HCT116 (cell line): ENCODE results near the gene ZNF576. TPM values are rescaled to one million over a fixed set of nuclear protein-coding genes. Genes with fewer than 3 reads are reported as not detected.

Source experiments
- ATAC-seq: fragments of 200-7000 bp; cut with Tn5 transposase; 2 replicates; pipeline ENCODE4 v1.9.1; 2020; ENCODE audit warnings: mild to moderate bottlenecking, moderate library complexity
- BruUV-seq: library from RNA; stranded (reverse); fragments of 400-500 nt; replicated peaks from 2 replicates; lab custom pipeline; 2021; lab: Mats Ljungman, UMichigan
- CTCF ChIA-PET: fragments of 300-600 bp; sonication (Branson Sonifier 250); formaldehyde crosslinking; loops from one replicate; lab custom pipeline; 2021; ENCODE audit warnings: antibody characterized with exemption; lab: Charles Lee
- POLR2A ChIA-PET: fragments of 300-600, 350-600 bp; sonication (Branson Sonifier 250); formaldehyde crosslinking; loops from one replicate; lab custom pipeline; 2021; ENCODE audit warnings: antibody characterized with exemption; lab: Charles Lee
- RAD21 ChIA-PET, 2 experiments: fragments of 300-600 bp; sonication (Branson Sonifier 250); formaldehyde crosslinking; loops; one replicate each; lab custom pipeline; 2023; ENCODE audit warnings: low total read pairs in 2 of 2; ENCODE audit not compliant: uncharacterized antibody in 2 of 2, unreplicated experiment in 2 of 2, low non-redundant PET in 1 of 2; lab: Charles Lee
- DNase-seq: peaks from one replicate; pipeline ENCODE4 v3.0.0-alpha.2; 2010; ENCODE audit warnings: low read depth, low spot score
- H2AFZ ChIP-seq: fragments of 200-600 bp; shearing (Covaris generic), sonication (generic); 2 replicates; pipeline ENCODE4 v1.6.1; 2017; ENCODE audit warnings: low read depth, mixed run types, mixed read lengths, antibody characterized with exemption, low read length; ENCODE audit not compliant: poor library complexity, severe bottlenecking
- H3K27ac ChIP-seq: 2 replicates; pipeline ENCODE4 v1.5.1; 2012; ENCODE audit warnings: low read depth, low read length
- H3K27me3 ChIP-seq: fragments of 200-600 bp; sonication (generic); 2 replicates; pipeline ENCODE4 v1.6.1; 2016; ENCODE audit warnings: mixed run types, low read length, mixed read lengths; ENCODE audit not compliant: insufficient read depth
- H3K36me3 ChIP-seq, 2 experiments: fragments of 200-500 bp in 1 of 2; fragments of 200-600 bp in 1 of 2; sonication (Bioruptor generic) in 1 of 2; sonication (generic) in 1 of 2; 2 replicates each; pipeline versions ENCODE4 v1.5.1 to v1.6.1; 2014 to 2016; ENCODE audit warnings: low read length in 2 of 2, inconsistent platforms in 1 of 2, mixed read lengths in 1 of 2, mixed run types in 1 of 2; ENCODE audit not compliant: insufficient read depth in 2 of 2, control insufficient read depth in 1 of 2
- H3K4me1 ChIP-seq, 2 experiments: fragments of 200-600 bp in 1 of 2; sonication (generic) in 1 of 2; 2 replicates each; pipeline versions ENCODE4 v1.5.1 to v1.6.1; 2012 to 2017; ENCODE audit warnings: low read length in 2 of 2, inconsistent platforms in 1 of 2, mild to moderate bottlenecking in 1 of 2, mixed read lengths in 1 of 2, mixed run types in 1 of 2, moderate library complexity in 1 of 2; ENCODE audit not compliant: insufficient read depth in 2 of 2, control insufficient read depth in 1 of 2
- H3K4me2 ChIP-seq: fragments of 200-600 bp; sonication (generic); 2 replicates; pipeline ENCODE4 v1.6.1; 2017; ENCODE audit warnings: mixed run types, low read length, mixed read lengths
- H3K4me3 ChIP-seq, 2 experiments: fragments of 200-600 bp in 1 of 2; sonication (generic) in 1 of 2; replicated peaks in 1 of 2; 2 replicates each; pipeline ENCODE4 v1.5.1; 2011 to 2016; ENCODE audit warnings: low read length in 2 of 2, control low read depth in 1 of 2, low read depth in 1 of 2, mild to moderate bottlenecking in 1 of 2, mixed read lengths in 1 of 2, mixed run types in 1 of 2
- H3K79me2 ChIP-seq: fragments of 200-600 bp; sonication (generic); 2 replicates; pipeline ENCODE4 v1.6.1; 2017; ENCODE audit warnings: mild to moderate bottlenecking, mixed run types, low read length, moderate library complexity, mixed read lengths; ENCODE audit not compliant: insufficient read depth
- H3K9ac ChIP-seq: fragments of 200-600 bp; sonication (generic); 2 replicates; pipeline ENCODE4 v1.6.1; 2016; ENCODE audit warnings: low read length, mixed read lengths
- H3K9me2 ChIP-seq: fragments of 200-600 bp; sonication (generic), shearing (Covaris generic); 2 replicates; pipeline ENCODE4 v1.6.1; 2017; ENCODE audit warnings: mixed run types, mild to moderate bottlenecking, moderate library complexity; ENCODE audit not compliant: insufficient read depth
- H3K9me3 ChIP-seq, 2 experiments: fragments of 200-500 bp in 1 of 2; fragments of 200-600 bp in 1 of 2; sonication (Bioruptor generic) in 1 of 2; sonication (generic) in 1 of 2; 2 replicates each; pipeline ENCODE4 v1.6.1; 2014 to 2017; ENCODE audit warnings: low read length in 2 of 2, mixed read lengths in 2 of 2, inconsistent platforms in 1 of 2, low read depth in 1 of 2, mild to moderate bottlenecking in 1 of 2, mixed run types in 1 of 2, moderate library complexity in 1 of 2; ENCODE audit not compliant: control insufficient read depth in 1 of 2, insufficient read depth in 1 of 2
- H4K20me1 ChIP-seq: fragments of 200-600 bp; sonication (generic), shearing (Covaris generic); 2 replicates; pipeline ENCODE4 v1.6.1; 2017; ENCODE audit warnings: mixed run types, mild to moderate bottlenecking, moderate library complexity; ENCODE audit not compliant: insufficient read depth
- ATF3 ChIP-seq: IDR thresholded peaks from 2 replicates; pipeline ENCODE4 v1.6.1; 2012
- CTCF ChIP-seq, 3 experiments: fragments of 200-600 bp in 1 of 3; sonication (generic) in 1 of 3; IDR thresholded peaks in 2 of 3; conservative IDR thresholded peaks in 1 of 3; 2 replicates each; pipeline ENCODE4 v1.5.1; 2012 to 2017; ENCODE audit warnings: low read depth in 2 of 3, low read length in 2 of 3, antibody characterized with exemption in 1 of 3, borderline replicate concordance in 1 of 3, control low read depth in 1 of 3, mild to moderate bottlenecking in 1 of 3, mixed read lengths in 1 of 3, mixed run types in 1 of 3, moderate library complexity in 1 of 3; ENCODE audit not compliant: insufficient read depth in 1 of 3
- EZH2 ChIP-seq: fragments of 200-600 bp; sonication (generic); IDR thresholded peaks from 2 replicates; pipeline ENCODE4 v1.6.1; 2017; ENCODE audit warnings: antibody characterized with exemption, mixed run types
- EZH2phosphoT487 ChIP-seq: fragments of 200-600 bp; IDR thresholded peaks from 2 replicates; pipeline ENCODE4 v1.6.1; 2018; ENCODE audit warnings: antibody characterized with exemption, borderline replicate concordance
- POLR2A ChIP-seq: IDR thresholded peaks from 2 replicates; pipeline ENCODE4 v1.7.0; 2011; ENCODE audit warnings: borderline replicate concordance; ENCODE audit not compliant: insufficient read depth, insufficient read length; ENCODE audit errors: extremely low read depth
- YY1 ChIP-seq: IDR thresholded peaks from 2 replicates; pipeline ENCODE4 v1.6.1; 2011; ENCODE audit warnings: low read length, low read depth, moderate library complexity, mild to moderate bottlenecking; ENCODE audit not compliant: insufficient replicate concordance; ENCODE audit errors: extremely low read depth
- ZFX ChIP-seq: fragments of 450-650 bp; IDR thresholded peaks from 2 replicates; pipeline ENCODE4 v1.6.1; 2017
- intact Hi-C: fragments of 100-400 bp; cut with micrococcal nuclease; formaldehyde crosslinking; loops from 2 replicates; pipeline ENCODE4 v1.10.0; 2022
- total RNA-seq: library from RNA; stranded (reverse); gene quantifications from one replicate; pipeline ENCODE4 v1.2.1, GENCODE V29; 2021; ENCODE audit not compliant: unreplicated experiment

The ZNF576 gene
- total RNA-seq, 1 experiment from 2014 or later, result 11.2 TPM

GRCh38 chr19:43584484-43584883 lies 11.9 kb upstream of the ZNF576 start:
- POLR2A ChIA-PET, result interaction anchor here (1.6 kb wide), 1 partner anchor 10 kb away, joined by 5 read pairs; no protein-coding TSS in a partner anchor
- intact Hi-C loops, result no loop called here
- no peak overlapping the region for H3K27ac ChIP-seq

More at GRCh38 chr19:43584484-43584883, 11.9 kb upstream of the ZNF576 start:
- H2AFZ ChIP-seq, result no peak overlapping the region
- peaks cover 0 to 4% of the 10 kb centered on the region in 2 experiments; a peak in 1 of 4 replicates for H3K4me1 ChIP-seq
- H3K9me3 ChIP-seq, result no peaks in the 10 kb centered on the region
- no peak for ATAC-seq
- no peak overlapping the region for H3K9ac ChIP-seq
- H3K4me3 ChIP-seq, result no peak overlapping the region
- H3K36me3 ChIP-seq, result no peaks in the 10 kb centered on the region
- no TSS peak for BruUV-seq
- no peak for DNase-seq
- H3K4me2 ChIP-seq, result no peak overlapping the region
- RAD21 ChIA-PET, result no interaction called here
- no peaks in the 10 kb centered on the region for H4K20me1 ChIP-seq
- H3K27me3 ChIP-seq, result no peaks in the 10 kb centered on the region
- CTCF ChIA-PET, result no interaction called here
- TF ChIP-seq POLR2A, result no peak
- no peak for TF ChIP-seq ATF3
- no peak for TF ChIP-seq YY1
- no peak for TF ChIP-seq EZH2phosphoT487
- TF ChIP-seq ZFX, result no peak
- no peak for TF ChIP-seq CTCF (IDR thresholded peaks at IDR 0.05 in 2 of 3, conservative IDR thresholded peaks at IDR 0.05 in 1 of 3; ENCODE audit: borderline replicate concordance in 1 of 3, insufficient read depth in 1 of 3, low read depth in 2 of 3, low read length in 2 of 3)
- TF ChIP-seq EZH2, result no peak
- H3K79me2 ChIP-seq, result no peaks in the 10 kb centered on the region
- no peaks in the 10 kb centered on the region for H3K9me2 ChIP-seq
